ENCODE measurements around the gene PSPN.
"Not testable (repeated sequence)": the region's sequence is repeated elsewhere in the genome, so short reads cannot be mapped to it uniquely, and the experiment has no call there.

Gene PSPN

DNA sequence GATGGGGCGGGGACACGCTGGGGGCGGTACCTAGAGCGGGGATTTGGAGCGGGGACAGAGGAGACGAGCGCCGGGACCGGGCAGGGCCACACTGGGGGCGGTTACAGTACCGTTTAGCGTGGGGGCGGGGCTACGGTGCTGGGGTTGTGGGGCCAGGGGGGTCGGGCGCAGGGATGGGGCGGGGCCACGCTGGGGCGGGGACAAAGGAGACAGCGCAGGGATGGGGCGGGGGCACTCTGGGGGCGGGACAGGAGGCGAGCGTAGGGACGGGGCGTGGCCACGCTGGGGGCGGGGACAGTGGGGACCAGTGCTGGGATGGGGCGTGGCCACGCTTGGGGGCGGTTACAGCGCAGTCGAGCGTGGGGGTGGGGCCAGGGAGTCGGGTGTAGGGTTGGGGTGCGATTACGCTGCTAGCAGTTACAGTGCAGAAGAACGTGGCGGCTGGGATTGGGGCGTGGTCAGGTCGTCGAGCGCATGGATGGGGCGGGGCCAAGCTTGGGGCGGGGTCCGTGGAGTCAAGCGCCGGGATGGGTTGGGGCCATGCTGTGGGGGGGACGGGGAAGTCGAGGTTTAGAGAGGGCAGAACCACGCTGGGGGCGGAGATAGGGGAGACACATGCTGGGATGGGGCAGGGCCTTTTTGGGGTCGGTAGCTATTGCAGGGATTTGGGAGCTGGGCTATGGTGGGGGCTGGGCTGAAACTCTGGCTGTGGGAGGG is 2.5 kb downstream of the PSPN start:
- peak; percentile 99 for DNase-seq (ENCODE audit: low spot score)

- peak; percentile 97 for DNase-seq (ENCODE audit: low spot score)
Observed at GRCh38 chr19:6372594-6373095, 3.1 kb downstream of the PSPN start, which contains the start of gene ALKBH7. Gene ALKBH7, plus strand, starts transcription at chr19:6372794. Its CDS starts 27 bp downstream, at chr19:6372821.

DNA sequence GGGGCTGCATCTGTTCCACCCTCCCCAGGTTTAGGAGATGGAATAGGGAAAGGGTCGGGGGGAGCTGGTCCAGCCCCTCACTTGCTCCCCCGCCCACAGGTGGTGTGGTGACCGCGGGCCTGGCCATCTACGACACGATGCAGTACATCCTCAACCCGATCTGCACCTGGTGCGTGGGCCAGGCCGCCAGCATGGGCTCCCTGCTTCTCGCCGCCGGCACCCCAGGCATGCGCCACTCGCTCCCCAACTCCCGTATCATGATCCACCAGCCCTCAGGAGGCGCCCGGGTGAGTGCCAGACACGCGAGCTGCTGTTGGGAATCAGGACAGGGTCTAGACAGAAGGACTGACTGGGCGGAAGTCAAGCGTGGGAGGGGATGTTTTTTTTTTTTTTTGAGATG is 11.4 kb downstream of the PSPN start:
- no peak for DNase-seq (ENCODE audit: low spot score)

GRCh38 chr19:6362351-6362801 is 13.4 kb downstream of the PSPN start:
- DNase-seq (ENCODE audit: low spot score), result no peak

- DNase-seq (ENCODE audit: low spot score), result no peak
Observed at GRCh38 chr19:6362027-6362350, 13.7 kb downstream of the PSPN start.

- not testable (repeated sequence) for DNase-seq (ENCODE audit: low spot score)
Observed at GRCh38 chr19:6360857-6361216, 14.9 kb downstream of the PSPN start.

GRCh38 chr19:6360445-6360844 is 15.3 kb downstream of the PSPN start:
- DNase-seq (ENCODE audit: low spot score), result not testable (repeated sequence)

DNA sequence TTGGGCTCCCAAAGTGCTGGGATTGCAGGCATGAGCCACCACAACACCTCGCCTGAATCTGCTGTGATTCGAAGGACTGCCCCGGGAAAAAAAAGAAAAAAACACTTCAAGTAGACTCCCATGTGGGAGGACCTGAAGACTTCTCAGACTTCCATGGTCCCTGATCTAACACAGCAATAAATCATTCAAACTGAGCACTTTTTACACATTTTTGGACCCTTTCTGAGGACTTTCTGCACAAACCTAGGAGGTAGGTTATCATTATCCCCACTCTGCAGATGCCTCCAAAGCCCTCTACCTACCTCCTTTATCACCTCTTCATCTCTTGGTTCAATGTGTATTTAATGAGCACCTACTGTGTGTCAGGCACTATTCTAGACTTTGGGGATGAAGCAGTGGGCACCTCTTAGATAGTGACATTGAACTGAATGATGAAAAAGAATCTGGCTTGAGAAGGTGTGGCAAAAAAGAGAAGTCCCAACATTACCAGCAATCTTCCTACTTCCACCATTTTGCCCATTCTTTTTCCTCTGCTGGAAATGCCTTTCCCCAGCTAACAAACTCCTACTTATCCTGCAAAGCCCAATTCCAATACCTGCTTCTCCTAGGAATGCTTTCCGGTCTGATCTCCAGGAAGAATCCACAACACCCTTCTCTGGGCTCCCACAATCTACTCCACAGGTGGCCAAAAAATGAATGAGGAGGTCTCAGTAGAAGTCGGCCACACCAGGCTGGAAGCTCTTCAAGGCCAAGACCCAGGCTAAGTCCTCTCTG is 16.0 kb downstream of the PSPN start:
- DNase-seq (ENCODE audit: low spot score), result no peak

DNA sequence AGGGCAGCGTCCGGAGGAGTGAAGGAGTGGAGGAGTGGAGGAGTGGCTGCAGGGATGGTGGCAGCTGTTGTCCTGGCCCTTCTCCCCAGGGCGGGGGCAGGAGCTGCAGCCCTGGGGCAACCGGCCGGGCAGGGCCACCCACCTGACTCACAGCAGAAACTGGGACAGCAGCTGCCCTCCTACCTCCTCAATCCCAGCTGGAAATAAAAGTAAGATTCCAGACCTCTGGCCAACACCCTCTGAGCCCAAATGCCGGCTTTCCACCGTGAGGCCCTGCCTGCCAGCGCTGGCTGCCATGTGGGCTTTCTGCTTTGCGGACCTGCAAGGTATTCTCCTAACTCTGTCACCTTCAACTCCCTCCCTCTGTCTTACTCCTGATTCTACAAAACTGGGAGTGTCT is 17.7 kb downstream of the PSPN start:
- DNase-seq (ENCODE audit: low spot score), result no peak

- DNase-seq (ENCODE audit: low spot score), result no peak
Observed at GRCh38 chr19:6357174-6357573, 18.6 kb downstream of the PSPN start.

DNA sequence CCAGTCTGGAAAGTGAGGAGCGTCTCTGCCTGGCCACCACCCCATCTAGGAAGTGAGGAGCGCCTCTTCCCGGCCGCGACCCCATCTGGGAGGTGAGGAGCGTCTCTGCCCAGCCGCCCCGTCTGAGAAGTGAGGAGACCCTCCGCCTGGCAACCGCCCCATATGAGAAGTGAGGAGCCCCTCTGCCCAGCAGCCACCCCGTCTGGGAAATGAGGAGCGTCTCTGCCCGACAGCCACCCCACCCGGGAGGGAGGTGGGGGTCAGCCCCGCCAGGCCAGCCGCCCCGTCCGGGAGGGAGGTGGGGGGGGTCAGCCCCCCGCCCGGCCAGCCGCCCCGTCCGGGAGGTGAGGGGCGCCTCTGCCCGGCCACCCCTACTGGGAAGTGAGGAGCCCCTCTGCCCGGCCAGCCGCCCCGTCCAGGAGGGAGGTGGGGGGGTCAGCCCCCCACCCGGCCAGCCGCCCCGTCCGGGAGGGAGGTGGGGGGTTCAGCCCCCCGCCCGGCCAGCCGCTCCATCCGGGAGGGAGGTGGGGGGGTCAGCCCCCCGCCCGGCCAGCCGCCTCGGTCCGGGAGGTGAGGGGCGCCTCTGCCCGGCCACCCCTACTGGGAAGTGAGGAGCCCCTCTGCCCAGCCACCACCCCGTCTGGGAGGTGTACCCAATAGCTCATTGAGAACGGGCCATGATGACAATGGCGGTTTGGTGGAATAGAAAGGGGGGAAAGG is 20.3 kb downstream of the PSPN start:
- not testable (repeated sequence) for DNase-seq (ENCODE audit: low spot score)

GRCh38 chr19:6354098-6354674 is 21.5 kb downstream of the PSPN start:
- DNase-seq (ENCODE audit: low spot score), result no peak

DNA sequence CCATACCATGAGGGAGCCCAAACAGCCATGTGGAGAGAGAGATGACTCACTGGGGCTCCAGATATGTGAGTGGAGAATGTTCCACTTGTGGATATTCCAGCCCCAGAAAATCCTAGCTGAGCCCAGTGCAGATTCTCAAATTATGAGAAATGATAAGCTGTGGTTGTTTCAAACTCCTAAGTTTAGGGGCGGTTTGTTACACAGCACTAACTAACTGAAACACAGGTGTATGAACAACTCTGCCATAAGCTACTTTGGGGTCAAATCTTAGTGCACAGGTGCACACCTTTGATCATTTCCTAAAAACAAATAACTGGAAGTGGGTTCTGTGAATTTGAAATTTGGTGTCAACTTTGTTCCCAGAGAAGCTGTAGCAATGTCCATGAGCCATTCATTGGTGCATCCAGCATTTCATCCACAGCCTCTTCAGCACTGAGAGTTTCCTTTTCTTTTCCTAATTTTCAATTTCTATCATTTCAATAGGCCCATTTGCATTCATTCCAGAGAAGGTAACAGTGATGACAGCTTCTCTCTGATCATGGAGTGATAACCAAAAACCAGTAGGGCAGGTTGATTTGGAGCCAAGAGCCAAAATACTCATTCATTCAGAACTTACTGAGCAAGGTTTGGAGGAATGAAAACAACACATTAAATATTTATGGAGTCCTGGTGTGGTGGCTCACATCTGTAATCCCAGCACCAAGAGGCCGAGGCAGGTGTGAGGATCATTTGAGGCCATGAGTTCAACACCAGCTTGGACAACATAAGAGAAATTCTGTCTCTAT is 23.2 kb downstream of the PSPN start:
- no peak for DNase-seq (ENCODE audit: low spot score)

DNA sequence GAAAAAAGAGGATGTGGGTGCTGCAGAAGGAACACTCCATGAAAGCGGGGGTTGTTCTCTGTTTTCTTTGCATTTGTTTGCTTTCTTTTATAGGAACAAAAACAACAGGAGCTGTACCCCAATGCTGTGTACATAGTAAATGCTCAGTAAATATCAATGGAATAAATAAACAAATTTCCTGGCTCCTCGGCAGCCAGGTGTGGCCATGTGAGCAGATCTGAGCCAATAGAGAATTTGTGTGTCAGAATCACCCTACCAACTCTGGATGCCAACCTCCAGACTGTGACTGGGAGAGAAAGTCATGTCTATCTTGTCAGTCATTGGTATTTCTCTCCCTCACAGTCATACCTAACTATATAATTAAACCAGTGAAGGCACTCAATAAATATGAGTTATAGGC is 25.0 kb downstream of the PSPN start:
- no peak for DNase-seq (ENCODE audit: low spot score)

GRCh38 chr19:6349271-6349670 is 26.5 kb downstream of the PSPN start:
- DNase-seq (ENCODE audit: low spot score), result not testable (repeated sequence)

DNA sequence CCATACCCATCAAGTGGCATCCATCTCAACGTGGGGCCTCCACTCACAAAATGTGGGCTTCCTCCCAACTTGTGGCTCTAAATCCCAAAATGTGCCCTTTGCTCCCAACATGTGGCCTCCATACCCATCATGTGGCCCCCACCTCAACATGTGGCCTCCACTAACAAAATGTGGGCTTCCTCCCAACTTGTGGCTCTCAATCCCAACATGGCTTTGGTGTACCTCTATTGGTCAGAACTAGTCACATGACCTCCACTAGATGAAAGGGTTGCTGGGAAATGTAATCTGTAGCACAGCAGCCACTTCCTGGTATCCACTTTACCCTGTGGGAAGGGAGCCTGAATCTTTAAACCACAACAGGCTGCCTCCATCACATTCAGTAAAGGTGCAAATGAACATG is 32.3 kb downstream of the PSPN start:
- DNase-seq (ENCODE audit: low spot score), result no peak

- no peak for DNase-seq (ENCODE audit: low spot score)
Observed at GRCh38 chr19:6340493-6341201, 35.1 kb downstream of the PSPN start.

GRCh38 chr19:6334490-6335285 is 41.0 kb downstream of the PSPN start:
- DNase-seq (ENCODE audit: low spot score), result no peak

DNA sequence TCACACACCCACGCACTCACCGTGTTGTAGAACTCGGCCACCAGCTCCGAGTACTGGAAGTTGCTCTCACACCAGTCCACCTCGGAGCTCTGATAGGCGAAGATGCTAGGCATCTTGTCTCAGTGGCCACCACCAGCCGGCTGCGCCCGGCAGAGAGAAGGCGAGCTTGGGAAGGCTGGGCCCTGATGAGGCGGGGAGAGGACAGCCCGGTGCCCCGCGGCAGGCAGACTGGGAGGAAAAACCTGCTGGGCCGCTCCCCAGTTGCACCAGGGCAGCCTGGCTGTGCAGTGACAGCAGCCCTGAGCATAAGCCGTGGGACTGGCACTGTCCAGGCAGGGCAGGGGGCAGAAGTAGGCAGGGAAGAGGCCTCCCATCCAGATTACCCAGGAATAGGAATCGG is 42.3 kb downstream of the PSPN start, which contains the start of gene ACER1:
TSS of gene ACER1 (minus strand) at position 174 of the 400 bp plus-strand sequence. CDS start at position 113, 61 bp downstream.
- DNase-seq (ENCODE audit: low spot score), result no peak

GRCh38 chr19:6326815-6327214 is 48.9 kb downstream of the PSPN start:
- DNase-seq (ENCODE audit: low spot score), result no peak

Data from ecto neural progenitor cell (in vitro differentiated cells).